ENCODE measurements around the gene FNIP2. TPM values are rescaled to one million over a fixed set of nuclear protein-coding genes. Genes with fewer than 3 reads are reported as not detected.
"Not testable (repeated sequence)": the region's sequence is repeated elsewhere in the genome, so short reads cannot be mapped to it uniquely, and the experiment has no call there.

The FNIP2 gene
- total RNA-seq, 2 donors from 2014 or later = 8.6 to 11.5 TPM

GRCh38 chr4:158739600-158739999 lies 29.2 kb upstream of the FNIP2 start:
- H3K27ac Mint-ChIP-seq = no peak overlapping the region
- no peaks in the 10 kb centered on the region for H3K36me3 Mint-ChIP-seq (ENCODE audit: low read depth)
- no peaks in the 10 kb centered on the region for H3K4me1 Mint-ChIP-seq
- no peak overlapping the region for H3K4me3 ChIP-seq (ENCODE audit: low read length)
- H3K9me3 Mint-ChIP-seq = no peaks in the 10 kb centered on the region
- peaks cover 5% of the 10 kb centered on the region for H3K9me3 ChIP-seq (ENCODE audit: control insufficient read depth, low read length)
- H3K27me3 Mint-ChIP-seq (ENCODE audit: insufficient read depth) = no peaks in the 10 kb centered on the region
- H3K4me3 Mint-ChIP-seq = no peak overlapping the region
- H3K27me3 ChIP-seq (ENCODE audit: control insufficient read depth, insufficient read depth, low read length, poor library complexity, severe bottlenecking) = no peaks in the 10 kb centered on the region
- no peak for DNase-seq
- H3K4me1 ChIP-seq (ENCODE audit: control insufficient read depth, insufficient read depth, low read length) = no peaks in the 10 kb centered on the region
- no peak overlapping the region for H3K27ac ChIP-seq (ENCODE audit: low read depth, low read length)
- no peak for TF ChIP-seq CTCF (conservative IDR thresholded peaks at IDR 0.05)
- no peak overlapping the region for H3K9ac ChIP-seq (ENCODE audit: extremely low read depth, low read length, poor library complexity, severe bottlenecking)
- 86 to 100% methylated on average over 2 of the region's 2 CpGs for WGBS, 2 experiments (ENCODE audit: insufficient coverage in 1 of 2, insufficient read length in 1 of 2)
- no peaks in the 10 kb centered on the region for H3K36me3 ChIP-seq (ENCODE audit: control insufficient read depth, insufficient read depth, low read length)

- H3K4me1 Mint-ChIP-seq = no peaks in the 10 kb centered on the region
- H3K27ac ChIP-seq (ENCODE audit: low read depth, low read length) = no peak overlapping the region
- H3K27me3 Mint-ChIP-seq (ENCODE audit: insufficient read depth) = no peaks in the 10 kb centered on the region
- no peaks in the 10 kb centered on the region for H3K27me3 ChIP-seq (ENCODE audit: control insufficient read depth, insufficient read depth, low read length, poor library complexity, severe bottlenecking)
- no peak for DNase-seq
- no peaks in the 10 kb centered on the region for H3K36me3 Mint-ChIP-seq (ENCODE audit: low read depth)
- H3K36me3 ChIP-seq (ENCODE audit: control insufficient read depth, insufficient read depth, low read length) = no peaks in the 10 kb centered on the region
- H3K4me3 ChIP-seq (ENCODE audit: low read length) = no peak overlapping the region
- H3K27ac Mint-ChIP-seq = no peak overlapping the region
- H3K4me3 Mint-ChIP-seq = no peak overlapping the region
- WGBS, 2 experiments (ENCODE audit: insufficient coverage in 1 of 2, insufficient read length in 1 of 2) = 80 to 90% methylated on average over 2 to 3 of the region's 3 CpGs
- peaks cover 9% of the 10 kb centered on the region for H3K9me3 Mint-ChIP-seq
- H3K9me3 ChIP-seq (ENCODE audit: control insufficient read depth, low read length) = peaks cover 7% of the 10 kb centered on the region
- no peak for TF ChIP-seq CTCF (conservative IDR thresholded peaks at IDR 0.05)
- H3K4me1 ChIP-seq (ENCODE audit: control insufficient read depth, insufficient read depth, low read length) = no peaks in the 10 kb centered on the region
- no peak overlapping the region for H3K9ac ChIP-seq (ENCODE audit: extremely low read depth, low read length, poor library complexity, severe bottlenecking)
These were observed 27.4 kb upstream of the FNIP2 start for GRCh38 chr4:158741326-158742021.

- H3K27me3 ChIP-seq (ENCODE audit: control insufficient read depth, insufficient read depth, low read length, poor library complexity, severe bottlenecking); DNase-seq; H3K36me3 Mint-ChIP-seq (ENCODE audit: low read depth); H3K4me3 ChIP-seq (ENCODE audit: low read length); H3K4me1 ChIP-seq (ENCODE audit: control insufficient read depth, insufficient read depth, low read length); H3K27ac Mint-ChIP-seq; H3K9ac ChIP-seq (ENCODE audit: extremely low read depth, low read length, poor library complexity, severe bottlenecking); H3K36me3 ChIP-seq (ENCODE audit: control insufficient read depth, insufficient read depth, low read length); H3K4me1 Mint-ChIP-seq; H3K9me3 ChIP-seq (ENCODE audit: control insufficient read depth, low read length); H3K27ac ChIP-seq (ENCODE audit: low read depth, low read length); H3K27me3 Mint-ChIP-seq (ENCODE audit: insufficient read depth); H3K4me3 Mint-ChIP-seq: not testable (repeated sequence)
- H3K9me3 Mint-ChIP-seq = peaks cover 29% of the 10 kb centered on the region
- 93 to 96% methylated on average over 3 to 28 of the region's 31 CpGs for WGBS, 2 experiments (ENCODE audit: insufficient coverage in 1 of 2, insufficient read length in 1 of 2)
These were observed 22.3 kb upstream of the FNIP2 start for GRCh38 chr4:158746537-158746936.

GRCh38 chr4:158750379-158750778 lies 18.4 kb upstream of the FNIP2 start:
- WGBS, 2 experiments (ENCODE audit: insufficient coverage in 1 of 2, insufficient read length in 1 of 2) = 92 to 100% methylated on average over 1 to 3 of the region's 3 CpGs
- H3K9ac ChIP-seq (ENCODE audit: extremely low read depth, low read length, poor library complexity, severe bottlenecking) = no peak overlapping the region
- Mint-ChIP-seq H3K9me3 (peaks cover 27% of the 10 kb centered on the region), H3K36me3 (ENCODE audit: low read depth) (no peaks in the 10 kb centered on the region), H3K27me3 (ENCODE audit: insufficient read depth) (no peaks in the 10 kb centered on the region), H3K4me1 (no peaks in the 10 kb centered on the region), H3K27ac (no peak overlapping the region), H3K4me3 (no peak overlapping the region)
- no peaks in the 10 kb centered on the region for H3K4me1 ChIP-seq (ENCODE audit: control insufficient read depth, insufficient read depth, low read length)
- H3K4me3 ChIP-seq (ENCODE audit: low read length) = no peak overlapping the region
- no peaks in the 10 kb centered on the region for H3K9me3 ChIP-seq (ENCODE audit: control insufficient read depth, low read length)
- H3K36me3 ChIP-seq (ENCODE audit: control insufficient read depth, insufficient read depth, low read length) = no peaks in the 10 kb centered on the region
- H3K27me3 ChIP-seq (ENCODE audit: control insufficient read depth, insufficient read depth, low read length, poor library complexity, severe bottlenecking) = no peaks in the 10 kb centered on the region
- H3K27ac ChIP-seq (ENCODE audit: low read depth, low read length) = no peak overlapping the region
- DNase-seq = no peak
- TF ChIP-seq CTCF (conservative IDR thresholded peaks at IDR 0.05) = no peak

Measured in endodermal cell (in vitro differentiated cells).